HG03571 (cell line): ENCODE results near the gene ZNF148.
"Not testable (repeated sequence)": the region's sequence is repeated elsewhere in the genome, so short reads cannot be mapped to it uniquely, and the experiment has no call there.

ENCODE experiments used
- ATAC-seq: cut with Tn5 transposase; IDR thresholded peaks from one replicate; pipeline ENCODE4 v1.9.1; 2021; ENCODE audit not compliant: unreplicated experiment

Gene ZNF148

DNA sequence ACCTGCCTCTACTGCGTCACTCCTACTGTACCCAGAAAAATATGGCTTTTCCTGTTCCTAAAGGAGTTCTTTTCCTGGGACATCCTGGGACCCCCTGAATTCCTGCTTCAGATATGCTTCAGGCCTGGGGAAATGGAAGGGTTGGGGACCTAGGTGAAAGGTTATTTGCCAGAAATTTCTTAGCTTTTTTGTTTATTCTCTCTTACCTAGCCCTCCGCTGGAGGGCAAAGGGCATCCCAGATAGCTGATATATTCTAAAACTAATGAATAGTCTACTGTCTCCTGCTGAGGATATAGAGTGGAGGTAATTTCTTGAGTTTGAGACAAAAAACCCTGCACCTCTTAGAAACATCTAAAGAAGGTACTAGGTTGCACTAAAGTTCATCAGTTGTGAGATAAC lies 3.6 kb upstream of the ZNF148 start:
- no peak for ATAC-seq

GRCh38 chr3:125375950-125376679 lies 990 bp upstream of the ZNF148 start:
- peak; percentile 7 for ATAC-seq

DNA sequence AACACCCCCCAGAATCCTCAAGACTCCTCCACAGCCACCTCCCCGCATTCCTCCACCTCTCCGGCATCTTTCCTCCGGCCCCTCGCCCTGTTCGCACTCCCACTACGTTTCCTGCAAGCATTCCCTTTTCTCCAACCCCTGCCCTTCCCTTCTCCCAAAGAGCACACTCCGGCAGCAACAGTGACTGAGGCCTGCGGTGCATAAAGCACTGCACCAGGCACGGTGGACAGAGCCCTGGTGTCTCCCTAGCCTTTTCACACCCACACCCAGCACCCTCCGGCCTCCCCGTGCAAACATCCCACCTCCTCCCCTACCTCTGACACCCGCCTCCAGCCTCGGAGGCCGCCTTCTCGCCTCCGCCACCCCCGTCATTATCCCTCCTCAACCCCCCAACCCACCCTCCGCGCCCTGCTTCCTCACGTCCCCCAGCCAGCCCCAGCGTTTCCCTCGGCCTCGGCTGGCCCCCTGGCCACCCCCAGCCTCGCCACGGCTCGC lies 577 bp downstream of the ZNF148 start:
- peak; percentile 25 for ATAC-seq

DNA sequence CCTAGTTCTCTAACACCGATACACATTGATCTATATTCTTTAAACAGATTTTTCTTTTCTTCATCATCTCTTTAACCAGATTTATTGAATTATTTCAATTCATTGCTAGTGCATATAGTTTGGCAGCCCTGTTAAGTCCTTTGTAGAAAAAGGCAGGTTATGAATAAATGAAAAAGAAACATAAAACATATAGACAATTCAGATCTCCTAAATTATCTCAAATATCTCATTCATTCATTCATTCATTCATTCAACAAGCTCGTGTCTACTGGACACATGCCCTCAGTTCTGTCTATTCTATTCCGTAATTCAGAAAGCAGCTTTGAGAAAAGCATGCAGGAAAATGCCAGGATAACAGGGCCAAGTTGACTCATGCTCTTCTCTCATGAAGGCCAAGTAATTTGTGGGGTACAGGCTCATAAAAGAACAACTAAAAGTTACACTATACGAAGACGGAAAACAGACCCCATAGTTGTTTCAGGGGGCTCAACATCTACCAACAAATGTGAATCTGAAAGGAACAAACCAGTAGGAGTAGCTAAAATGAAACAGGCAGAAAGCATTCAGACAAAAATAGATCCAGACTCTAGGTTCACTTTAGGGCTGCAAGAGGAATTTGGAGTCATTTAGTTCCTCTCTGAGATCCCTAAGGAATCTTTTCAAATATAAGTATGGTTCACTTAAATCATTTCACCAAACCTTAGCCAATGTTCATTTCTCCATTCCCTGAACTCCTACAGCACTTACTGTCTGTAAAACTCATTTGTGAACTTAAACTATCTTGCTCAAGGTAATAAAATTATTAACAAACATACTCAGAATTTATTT lies 7.5 kb downstream of the ZNF148 start:
- no peak for ATAC-seq

- ATAC-seq: no peak
Measured at GRCh38 chr3:125366132-125366531, 9.0 kb downstream of the ZNF148 start.

DNA sequence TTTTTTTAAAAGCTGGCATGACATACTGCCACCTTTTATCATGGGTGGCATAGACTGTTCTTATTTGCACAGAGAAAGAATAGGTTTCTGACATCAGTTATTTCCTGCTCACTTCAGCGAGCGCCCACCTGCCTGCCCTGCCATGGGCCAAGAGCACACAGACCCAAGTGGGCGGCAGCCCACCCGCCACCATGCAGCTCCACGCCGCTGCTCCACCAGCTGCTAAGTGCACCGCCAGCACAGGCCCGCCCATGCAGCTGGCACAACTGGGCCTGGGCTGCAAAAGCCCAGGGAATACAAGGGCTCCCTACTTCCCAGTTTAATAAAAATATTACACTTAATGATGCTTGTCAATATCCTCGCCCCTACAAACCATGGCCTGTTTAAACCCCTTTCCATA lies 15.4 kb downstream of the ZNF148 start:
- ATAC-seq: no peak

GRCh38 chr3:125358923-125359322 lies 16.2 kb downstream of the ZNF148 start:
- ATAC-seq: no peak

DNA sequence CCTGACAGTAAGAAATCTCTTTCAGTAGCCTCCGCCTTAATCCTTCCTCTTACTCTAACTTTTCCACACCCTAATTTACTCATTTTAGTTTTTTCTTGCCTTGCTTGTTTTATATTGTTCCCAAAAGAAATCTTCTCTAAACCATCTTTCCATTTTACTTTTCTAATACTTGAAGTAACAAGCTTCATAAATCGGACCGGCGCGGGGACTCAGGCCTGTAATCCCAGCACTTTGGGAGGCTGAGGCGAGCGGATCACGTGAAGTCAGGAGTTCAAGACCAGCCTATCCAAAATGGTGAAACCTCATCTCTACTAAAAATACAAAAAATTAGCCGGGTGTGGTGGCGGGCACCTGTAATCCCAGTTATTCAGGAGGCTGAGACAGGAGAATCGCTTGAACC lies 17.3 kb downstream of the ZNF148 start:
- no peak for ATAC-seq

DNA sequence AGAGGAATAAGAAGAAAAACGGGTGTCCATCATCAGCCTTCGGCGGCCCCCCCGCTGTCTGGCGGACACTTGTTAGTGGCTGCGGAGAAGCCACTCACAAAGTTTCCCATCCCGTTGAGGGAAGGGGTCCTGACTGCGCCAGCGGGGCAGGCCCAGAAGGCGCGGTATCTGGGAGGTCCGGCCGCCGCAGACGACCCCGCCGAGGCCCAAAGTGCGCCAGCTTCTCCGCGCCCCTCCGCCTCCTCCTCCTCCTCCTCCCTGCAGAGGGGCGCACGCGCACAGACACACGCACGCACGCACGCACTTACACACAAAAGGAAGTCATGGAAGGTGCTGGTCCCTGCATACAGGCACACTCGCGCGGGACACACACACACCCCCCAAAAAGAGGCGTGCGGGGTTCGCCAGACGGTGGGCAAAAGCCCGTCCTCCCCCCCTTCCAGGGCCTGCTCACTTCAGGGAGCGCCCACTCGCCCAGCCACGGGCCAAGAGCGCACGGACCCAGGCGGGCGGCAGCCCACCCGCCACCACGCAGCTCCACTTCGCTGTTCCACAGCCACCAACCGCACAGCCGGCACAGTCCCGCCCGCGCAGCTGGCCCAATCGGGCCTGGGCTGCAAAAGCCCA lies 18.0 kb downstream of the ZNF148 start:
- no peak for ATAC-seq

DNA sequence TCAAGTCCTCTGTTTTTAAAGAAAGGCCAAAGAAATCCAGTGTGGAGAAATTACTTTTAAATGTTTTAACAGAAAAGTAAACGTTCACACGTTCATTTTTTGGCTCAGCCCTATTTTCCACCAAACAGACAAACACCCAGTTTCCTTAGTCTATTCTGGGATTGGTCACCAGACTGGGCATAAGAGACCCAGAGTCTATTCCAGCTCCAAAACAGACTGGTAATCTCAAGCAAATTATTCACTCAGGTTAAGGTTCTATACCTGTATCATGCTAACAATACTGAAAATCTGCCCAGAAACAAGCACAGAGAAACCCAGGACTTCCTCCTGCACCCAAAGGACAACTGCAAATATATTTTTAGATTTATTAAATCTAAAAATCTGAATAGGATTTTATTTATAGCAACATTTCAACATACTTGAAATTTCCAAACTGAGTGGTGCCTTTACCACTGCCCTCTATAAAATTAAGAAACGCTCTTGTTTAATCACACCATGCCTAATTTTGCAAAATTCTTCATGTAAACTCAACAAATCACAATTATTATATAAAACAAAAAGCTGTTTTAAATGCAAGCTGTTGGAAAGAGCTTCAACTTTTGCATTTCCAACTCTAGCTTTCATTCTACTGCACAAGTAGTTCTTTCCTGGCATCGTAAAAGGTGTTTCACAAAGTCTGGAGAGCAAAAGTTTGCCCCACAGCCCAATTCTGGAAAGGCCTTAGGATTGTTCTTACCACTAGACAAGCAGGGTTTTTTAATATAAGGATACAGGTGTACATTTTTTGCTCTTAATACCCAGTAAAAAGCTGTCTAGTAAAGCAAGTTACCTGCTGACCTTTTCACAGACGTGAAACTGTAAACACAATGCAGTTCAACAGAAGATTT lies 18.7 kb downstream of the ZNF148 start:
- ATAC-seq: no peak

DNA sequence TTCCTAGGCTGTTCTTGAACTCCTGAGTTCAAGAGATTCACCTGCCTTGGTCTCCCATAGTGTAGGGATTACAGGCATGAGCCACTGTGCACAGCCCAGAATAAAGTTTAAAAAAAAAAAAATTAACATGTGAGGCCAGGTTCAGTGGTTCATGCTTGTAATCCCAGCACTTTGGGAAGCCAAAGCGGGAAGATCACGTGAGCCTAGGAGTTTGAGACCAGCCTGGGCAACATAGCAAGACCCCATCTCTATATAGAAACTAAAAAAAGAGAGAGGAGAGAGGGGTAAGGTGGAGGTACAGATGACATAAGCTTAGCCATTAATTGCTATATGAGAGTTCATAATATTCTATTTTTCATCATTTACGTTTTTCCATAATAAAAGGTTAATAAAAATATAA lies 21.5 kb downstream of the ZNF148 start:
- ATAC-seq: no peak

DNA sequence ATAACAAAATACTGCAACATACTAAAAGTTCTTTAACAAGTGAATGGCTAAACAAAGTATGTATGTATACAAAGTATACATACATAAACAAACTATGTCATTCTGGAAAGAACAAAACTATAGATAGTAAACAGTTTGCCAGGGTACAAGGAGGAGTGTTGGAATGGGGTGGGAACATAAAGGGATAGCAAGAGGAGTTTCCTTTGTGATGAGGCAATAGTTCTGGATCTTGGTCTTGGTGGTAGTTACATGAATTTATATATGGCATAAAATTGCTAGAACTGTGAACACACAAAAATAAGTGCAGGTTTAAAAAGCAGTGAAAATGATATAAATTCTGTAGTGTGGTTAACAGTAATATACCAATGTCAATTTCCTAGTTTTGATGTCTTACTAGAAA lies 22.0 kb downstream of the ZNF148 start:
- no peak for ATAC-seq

DNA sequence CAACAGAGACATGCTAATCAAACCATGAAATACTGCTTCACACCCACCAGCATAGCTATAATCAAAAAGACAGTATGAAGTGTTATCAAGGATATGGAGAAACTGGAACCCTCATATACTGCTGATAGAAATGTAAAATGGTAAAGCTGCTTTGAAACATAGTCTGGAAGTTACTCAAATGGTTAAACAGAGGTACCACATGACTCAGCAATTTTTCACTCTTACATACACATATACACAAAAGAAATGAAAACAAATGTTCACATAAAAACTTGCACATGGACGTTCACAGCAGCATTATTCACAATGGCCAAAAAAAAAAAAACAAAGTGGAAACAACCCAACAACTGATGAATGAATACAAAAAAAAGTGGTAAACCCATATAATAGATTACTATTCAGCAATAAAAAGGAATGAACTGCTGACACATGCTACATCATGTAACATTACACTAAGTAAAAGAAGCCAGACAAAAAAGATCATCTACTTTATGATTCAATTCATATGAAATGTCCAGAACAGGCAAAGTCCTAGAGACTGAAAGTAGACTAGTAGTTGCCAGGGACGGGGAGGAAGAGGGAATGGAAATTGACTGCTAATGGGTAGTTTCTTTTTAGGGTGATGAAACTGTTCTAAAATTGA lies 23.2 kb downstream of the ZNF148 start:
- ATAC-seq: no peak

GRCh38 chr3:125351152-125351551 lies 24.0 kb downstream of the ZNF148 start:
- ATAC-seq: no peak

DNA sequence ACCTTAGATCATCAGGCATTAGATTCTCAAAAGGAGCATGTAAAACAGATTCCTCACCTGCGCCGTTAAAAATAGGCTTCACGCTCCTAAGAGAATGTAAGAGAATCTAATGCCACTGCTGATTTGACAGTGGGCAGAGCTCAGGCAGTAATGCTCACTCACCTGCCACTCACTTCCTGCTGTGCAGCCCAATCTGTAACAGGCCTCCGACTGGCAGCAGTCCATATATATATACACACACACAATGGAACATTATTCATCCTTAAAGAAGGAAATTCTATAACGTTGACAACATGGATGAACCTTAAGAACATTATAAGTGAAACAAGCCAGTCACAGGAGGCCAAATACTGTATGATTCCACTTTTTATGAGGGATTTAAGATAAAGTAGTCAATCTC lies 24.5 kb downstream of the ZNF148 start:
- ATAC-seq: no peak

- no peak for ATAC-seq
Measured at GRCh38 chr3:125349556-125350165, 25.5 kb downstream of the ZNF148 start.

GRCh38 chr3:125349055-125349454 lies 26.1 kb downstream of the ZNF148 start:
- no peak for ATAC-seq

DNA sequence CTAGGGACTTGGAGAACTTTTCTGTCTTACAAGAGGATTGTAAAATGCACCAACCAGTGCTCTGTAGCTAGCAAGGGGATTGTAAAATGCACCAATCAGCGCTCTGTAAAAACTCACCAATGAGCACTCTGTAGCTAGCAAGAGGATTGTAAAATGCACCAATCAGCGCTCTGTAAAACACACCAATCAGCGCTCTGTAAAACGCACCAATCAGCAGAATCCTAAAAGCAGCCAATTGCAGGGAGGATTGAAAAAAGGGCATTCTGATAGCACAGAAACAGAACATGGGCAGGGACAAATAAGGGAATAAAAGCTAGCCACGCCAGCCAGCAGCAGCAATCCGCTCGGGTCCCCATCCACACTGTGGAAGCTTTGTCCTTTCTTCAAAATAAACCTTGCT lies 31.8 kb downstream of the ZNF148 start:
- not testable (repeated sequence) for ATAC-seq

GRCh38 chr3:125340121-125340520 lies 35.0 kb downstream of the ZNF148 start:
- no peak for ATAC-seq

GRCh38 chr3:125337506-125337905 lies 37.6 kb downstream of the ZNF148 start:
- ATAC-seq: no peak
